GM12878 (cell line): Measurements from ENCODE around the gene TCOF1. TPM values are rescaled to one million over a fixed set of nuclear protein-coding genes. Genes with fewer than 3 reads are reported as not detected.

Experiments used
- BACH1 ChIP-seq: fragments of 450-650 bp; IDR thresholded peaks from 2 replicates; pipeline ENCODE4 v1.6.1; 2017; ENCODE audit warnings: mild to moderate bottlenecking, borderline replicate concordance
- BCLAF1 ChIP-seq: fragments of 450-650 bp; IDR thresholded peaks from 2 replicates; pipeline ENCODE4 v1.6.1; 2017; ENCODE audit warnings: antibody characterized with exemption, mild to moderate bottlenecking, moderate library complexity
- CREM ChIP-seq: IDR thresholded peaks from 2 replicates; pipeline ENCODE4 v1.6.1; 2014; ENCODE audit warnings: antibody characterized with exemption, low read depth
- EP300 ChIP-seq, 2 experiments: fragments of 150-350 bp in 1 of 2; IDR thresholded peaks; 2 replicates each; pipeline ENCODE4 v1.6.1; 2011 to 2012; ENCODE audit warnings: low read depth in 2 of 2, low read length in 2 of 2, borderline replicate concordance in 1 of 2, improper control_type of control experiment in 1 of 2, inconsistent platforms in 1 of 2; ENCODE audit not compliant: control insufficient read depth in 1 of 2
- HDAC6 ChIP-seq: fragments of 200-600 bp; sonication (generic); IDR thresholded peaks from one replicate; pipeline ENCODE4 v1.8.0; 2017; ENCODE audit warnings: antibody characterized with exemption; ENCODE audit not compliant: unreplicated experiment
- MEF2B ChIP-seq: fragments of 450-650 bp; IDR thresholded peaks from 2 replicates; pipeline ENCODE4 v1.6.1; 2018; ENCODE audit warnings: mild to moderate bottlenecking, moderate library complexity; ENCODE audit not compliant: partially characterized antibody, poor library complexity, severe bottlenecking
- NR2C2 ChIP-seq: IDR thresholded peaks from 2 replicates; pipeline ENCODE4 v1.6.1; 2011; ENCODE audit warnings: borderline replicate concordance, low read depth; ENCODE audit not compliant: control insufficient read depth, insufficient read length
- POLR2AphosphoS2 ChIP-seq: IDR thresholded peaks from 2 replicates; pipeline ENCODE4 v1.6.1; 2011; ENCODE audit warnings: low read depth, mild to moderate bottlenecking, low read length, improper control_type of control experiment, moderate library complexity
- POU2F2 ChIP-seq: IDR thresholded peaks from 3 replicates; pipeline ENCODE4 v1.6.1; 2011; ENCODE audit warnings: low read depth, mild to moderate bottlenecking, low read length, borderline replicate concordance
- PRDM15 ChIP-seq: fragments of 450-650 bp; formaldehyde crosslinking; IDR thresholded peaks from 2 replicates; pipeline ENCODE4 v1.4.0; 2020; ENCODE audit warnings: mild to moderate bottlenecking, moderate library complexity
- SKIL ChIP-seq: fragments of 450-650 bp; IDR thresholded peaks from 2 replicates; pipeline ENCODE4 v1.6.1; 2017; ENCODE audit warnings: mild to moderate bottlenecking, low read depth, inconsistent platforms; ENCODE audit not compliant: poor library complexity, severe bottlenecking
- SMAD5 ChIP-seq: IDR thresholded peaks from 2 replicates; pipeline ENCODE4 v1.6.1; 2016; ENCODE audit warnings: antibody characterized with exemption, low read depth
- SMARCA5 ChIP-seq: fragments of 450-650 bp; IDR thresholded peaks from 2 replicates; pipeline ENCODE4 v1.6.1; 2017; ENCODE audit warnings: mild to moderate bottlenecking
- SREBF2 ChIP-seq: IDR thresholded peaks from 2 replicates; pipeline ENCODE4 v1.6.1; 2012; ENCODE audit warnings: mild to moderate bottlenecking, low read length
- TCF3 ChIP-seq: IDR thresholded peaks from 2 replicates; pipeline ENCODE4 v1.6.1; 2012; ENCODE audit warnings: low read depth, mild to moderate bottlenecking, low read length, borderline replicate concordance; ENCODE audit not compliant: insufficient read depth
- ZBED1 ChIP-seq: IDR thresholded peaks from 2 replicates; pipeline ENCODE4 v1.6.1; 2016; ENCODE audit warnings: borderline replicate concordance
- polyA plus RNA-seq, 11 experiments: library from polyadenylated mRNA; depleted of rRNA in 4 of 11; unstranded in 6 of 11; stranded (reverse) in 5 of 11; fragments of >200 nt; fragmentation: Nextera tagmentation in 4 of 11; fragmentation: Illumina TruSeq in 1 of 11; extraction: Ambion mirVana in 4 of 11; extraction: Trizol in 1 of 11; gene quantifications; 1 replicate in 1 of 11; 2 replicates in 10 of 11; pipeline versions ENCODE4 v1.2.1 to v1.2.3, GENCODE V29; 2011 to 2016; ENCODE audit warnings: inconsistent platforms in 2 of 11, missing spikeins in 2 of 11, low read depth in 1 of 11
- total RNA-seq, 4 experiments: library from RNA; depleted of rRNA in 3 of 4; stranded (reverse); fragments of >200 nt in 3 of 4; fragmentation: Illumina TruSeq in 1 of 4; extraction: Trizol in 1 of 4; gene quantifications; 2 replicates each; pipeline versions ENCODE4 v1.2.1 to v1.2.3, GENCODE V29; 2013 to 2021

Gene TCOF1
- total and polyA plus RNA-seq, 10 of the 15 experiments (the other 5 are each of a cell fraction or from before 2014, with no cell fraction given): 8.7 to 83.9 (median 38.9) TPM

GRCh38 chr5:150411245-150411979 lies 53.9 kb downstream of the TCOF1 start (continued):
- TF ChIP-seq PRDM15 (CRISPR knock-in tag) (0 out of 2 replicates have a peak, but pooled peaks have one; percentile 13), ZBED1 (peak; percentile 87), CREM (peak; percentile 90), TCF3 (0 out of 2 replicates have a peak, but pooled peaks have one; percentile 15), BACH1 (peak; percentile 96), POLR2AphosphoS2 (peak; percentile 95), HDAC6 (peak; percentile 99), SMARCA5 (0 out of 2 replicates have a peak, but pooled peaks have one; percentile 49), SREBF2 (no peak), BCLAF1 (peak; percentile 63), SKIL (peak; percentile 11), NR2C2 (no peak), MEF2B (peak; percentile 32), SMAD5 (peak; percentile 98), POU2F2 (peak; percentile 84; the same call in 2 of the 3 replicates), EP300 (IDR thresholded peaks at IDR 0.05; ENCODE audit: borderline replicate concordance in 1 of 2, control insufficient read depth in 1 of 2, low read depth in 2 of 2, low read length in 2 of 2) (peak in 1 of 2 experiments; percentile 33; a peak in 1 of 4 replicates)
